Measurements from ENCODE around the gene ARHGEF10L.

- TF ChIP-seq, protein P1, sequence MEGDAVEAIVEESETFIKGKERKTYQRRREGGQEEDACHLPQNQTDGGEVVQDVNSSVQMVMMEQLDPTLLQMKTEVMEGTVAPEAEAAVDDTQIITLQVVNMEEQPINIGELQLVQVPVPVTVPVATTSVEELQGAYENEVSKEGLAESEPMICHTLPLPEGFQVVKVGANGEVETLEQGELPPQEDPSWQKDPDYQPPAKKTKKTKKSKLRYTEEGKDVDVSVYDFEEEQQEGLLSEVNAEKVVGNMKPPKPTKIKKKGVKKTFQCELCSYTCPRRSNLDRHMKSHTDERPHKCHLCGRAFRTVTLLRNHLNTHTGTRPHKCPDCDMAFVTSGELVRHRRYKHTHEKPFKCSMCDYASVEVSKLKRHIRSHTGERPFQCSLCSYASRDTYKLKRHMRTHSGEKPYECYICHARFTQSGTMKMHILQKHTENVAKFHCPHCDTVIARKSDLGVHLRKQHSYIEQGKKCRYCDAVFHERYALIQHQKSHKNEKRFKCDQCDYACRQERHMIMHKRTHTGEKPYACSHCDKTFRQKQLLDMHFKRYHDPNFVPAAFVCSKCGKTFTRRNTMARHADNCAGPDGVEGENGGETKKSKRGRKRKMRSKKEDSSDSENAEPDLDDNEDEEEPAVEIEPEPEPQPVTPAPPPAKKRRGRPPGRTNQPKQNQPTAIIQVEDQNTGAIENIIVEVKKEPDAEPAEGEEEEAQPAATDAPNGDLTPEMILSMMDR (IDR thresholded peaks at IDR 0.05): no peak
- no peak for TF ChIP-seq POLR2A (IDR thresholded peaks at IDR 0.05)
Measured at GRCh38 chr1:17736625-17737024, 197.1 kb downstream of the ARHGEF10L start.

Data from vagina (tissue), 2 donors.